Thymus (tissue), 11 donors: ENCODE results near the gene DIP2C. TPM values are rescaled to one million over a fixed set of nuclear protein-coding genes. Genes with fewer than 3 reads are reported as not detected.
"Not testable (repeated sequence)": the region's sequence is repeated elsewhere in the genome, so short reads cannot be mapped to it uniquely, and the experiment has no call there.

Source experiments
- DNase-seq, 9 donors: peaks; one replicate each; pipeline ENCODE4 v3.0.0-alpha.2; 2013; ENCODE audit warnings: low spot score in 9 of 9, low read depth in 6 of 9, missing footprints in 1 of 9
- H3K27ac ChIP-seq, 2 donors: one replicate each; pipeline ENCODE4 v1.5.1; 2013; ENCODE audit warnings: control low read depth in 1 of 2, low read depth in 1 of 2, low read length in 1 of 2, mild to moderate bottlenecking in 1 of 2, moderate library complexity in 1 of 2
- H3K27me3 ChIP-seq, 2 donors: one replicate each; pipeline ENCODE4 v1.5.1; 2013; ENCODE audit warnings: low read length in 1 of 2; ENCODE audit not compliant: control insufficient read depth in 2 of 2, insufficient read depth in 1 of 2
- H3K36me3 ChIP-seq, 2 donors: one replicate each; pipeline ENCODE4 v1.5.1; 2013; ENCODE audit warnings: low read length in 1 of 2, mild to moderate bottlenecking in 1 of 2, moderate library complexity in 1 of 2; ENCODE audit not compliant: control insufficient read depth in 2 of 2, insufficient read depth in 2 of 2
- H3K4me1 ChIP-seq, 2 donors: one replicate each; pipeline ENCODE4 v1.5.1; 2013; ENCODE audit warnings: low read length in 2 of 2; ENCODE audit not compliant: control insufficient read depth in 2 of 2, insufficient read depth in 2 of 2
- H3K4me3 ChIP-seq, 2 donors: one replicate each; pipeline ENCODE4 v1.5.1; 2013; ENCODE audit warnings: low read length in 2 of 2, control low read depth in 1 of 2, mild to moderate bottlenecking in 1 of 2
- H3K9me3 ChIP-seq, 2 donors: one replicate each; pipeline ENCODE4 v1.5.1; 2013; ENCODE audit warnings: low read length in 1 of 2, mild to moderate bottlenecking in 1 of 2; ENCODE audit not compliant: control insufficient read depth in 2 of 2, insufficient read depth in 1 of 2
- WGBS: extraction: QIAGEN DNeasy Blood & Tissue Kit; methylation state at CpG from one replicate; pipeline ENCODE4 v1.1.7; 2013; 5-methylcytosine and 5-hydroxymethylcytosine counted together
- polyA plus RNA-seq: library from polyadenylated mRNA; stranded (reverse); fragments of 200-250 nt; gene quantifications from one replicate; pipeline ENCODE4 v1.2.3, GENCODE V29; 2013
- total RNA-seq: library from RNA; stranded (reverse); fragments of 120-200 nt; gene quantifications from one replicate; pipeline ENCODE4 v1.2.4, GENCODE V29; 2013
- donor health status: healthy.

The DIP2C gene
- total and polyA plus RNA-seq, 2 donors = 2.2 to 3.4 TPM

DNA sequence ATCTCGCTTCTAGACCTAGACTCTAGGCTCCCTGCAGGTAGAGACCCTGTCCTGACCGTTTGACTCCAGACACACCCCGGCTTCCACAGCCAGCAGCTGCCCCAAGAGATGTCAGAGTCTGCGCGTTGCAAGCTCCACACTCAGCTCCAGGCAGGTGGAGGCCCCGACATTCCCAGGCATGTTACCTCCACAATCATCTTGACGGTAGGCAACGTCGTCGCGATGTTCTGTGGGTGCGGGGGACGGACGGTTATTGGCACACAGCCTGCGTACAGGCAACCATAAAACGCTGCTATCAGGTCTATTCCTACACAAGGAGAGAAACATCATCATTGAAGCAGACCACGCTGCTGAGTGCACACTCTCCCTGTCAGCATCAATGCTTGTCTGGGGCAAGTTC is 341.0 kb downstream of the DIP2C start:
- H3K4me3 ChIP-seq = no peak overlapping the region
- DNase-seq = no peak
- H3K36me3 ChIP-seq = peaks cover 6 to 8% of the 10 kb centered on the region in 2 donors
- peaks cover 1 to 8% of the 10 kb centered on the region in 2 donors for H3K9me3 ChIP-seq
- no peak overlapping the region for H3K27ac ChIP-seq
- H3K4me1 ChIP-seq = peaks cover 0 to 17% of the 10 kb centered on the region in 2 donors
- H3K27me3 ChIP-seq = peaks cover 0 to 28% of the 10 kb centered on the region in 2 donors
- 99% methylated on average over 17 of the region's 17 CpGs for WGBS

DNA sequence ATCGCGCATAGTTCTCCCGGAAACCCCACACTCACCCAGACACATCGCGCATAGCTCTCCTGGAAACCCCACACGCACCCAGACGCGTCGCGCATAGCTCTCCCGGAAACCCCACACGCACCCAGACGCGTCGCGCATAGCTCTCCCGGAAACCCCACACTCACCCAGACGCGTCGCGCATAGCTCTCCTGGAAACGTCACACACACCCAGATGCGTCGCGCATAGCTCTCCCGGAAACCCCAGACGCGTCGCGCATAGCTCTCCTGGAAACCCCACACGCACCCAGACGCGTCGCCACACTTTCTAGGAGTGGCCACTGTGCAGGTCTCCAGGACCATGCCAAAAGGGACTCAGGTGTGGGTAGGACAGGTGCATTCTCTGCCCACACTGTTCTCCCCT is 341.7 kb downstream of the DIP2C start:
- whole genome bisulfite sequencing = 95% methylated on average over 34 of the region's 34 CpGs
- not testable (repeated sequence) for H3K27ac ChIP-seq, H3K4me3 ChIP-seq, H3K36me3 ChIP-seq, H3K9me3 ChIP-seq, DNase-seq
- Histone ChIP-seq H3K27me3 (peaks cover 0 to 25% of the 10 kb centered on the region in 2 donors), H3K4me1 (peaks cover 0 to 15% of the 10 kb centered on the region in 2 donors)

- H3K4me3 ChIP-seq, H3K36me3 ChIP-seq, H3K9me3 ChIP-seq, H3K27ac ChIP-seq, DNase-seq, H3K4me1 ChIP-seq: not testable (repeated sequence)
- 89% methylated on average over 33 of the region's 33 CpGs for WGBS
- peaks cover 0 to 21% of the 10 kb centered on the region in 2 donors for H3K27me3 ChIP-seq
Measured at GRCh38 chr10:347190-347589, 342.3 kb downstream of the DIP2C start.

DNA sequence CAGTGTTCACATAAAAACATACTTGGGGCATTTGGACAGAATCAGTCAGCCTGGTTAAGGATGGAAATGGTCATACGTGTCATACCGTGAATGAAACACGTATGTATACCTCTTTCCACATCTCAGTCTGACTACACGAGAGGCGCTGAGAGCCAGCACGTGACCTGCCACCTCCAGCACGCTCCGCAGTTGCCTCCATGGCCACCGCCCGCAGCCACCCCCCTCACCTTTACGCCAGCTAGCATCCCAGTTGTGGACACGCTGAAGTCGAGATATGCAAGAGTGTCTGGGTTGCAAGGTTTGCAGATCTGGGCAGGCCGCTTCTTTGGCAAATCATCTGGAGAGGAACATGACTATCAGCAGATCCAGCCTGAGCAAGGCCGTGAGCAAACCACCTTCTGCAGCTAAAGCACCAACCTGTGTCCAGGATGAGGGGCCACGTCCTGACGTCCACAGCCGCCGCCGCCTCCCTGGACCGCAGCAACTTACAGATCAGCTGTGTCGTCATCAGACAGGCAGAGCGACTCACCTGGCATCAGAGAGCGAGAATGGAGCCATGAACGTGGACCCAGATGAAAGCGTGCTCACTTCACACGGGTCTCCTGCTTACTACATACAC is 344.8 kb downstream of the DIP2C start:
- no peak for DNase-seq
- Histone ChIP-seq H3K4me3 (no peak overlapping the region), H3K27ac (no peak overlapping the region), H3K27me3 (peaks cover 0 to 10% of the 10 kb centered on the region in 2 donors), H3K36me3 (peaks cover 6 to 8% of the 10 kb centered on the region in 2 donors), H3K4me1 (no peaks in the 10 kb centered on the region), H3K9me3 (peaks cover 1 to 8% of the 10 kb centered on the region in 2 donors)
- WGBS = 97% methylated on average over 27 of the region's 27 CpGs

DNA sequence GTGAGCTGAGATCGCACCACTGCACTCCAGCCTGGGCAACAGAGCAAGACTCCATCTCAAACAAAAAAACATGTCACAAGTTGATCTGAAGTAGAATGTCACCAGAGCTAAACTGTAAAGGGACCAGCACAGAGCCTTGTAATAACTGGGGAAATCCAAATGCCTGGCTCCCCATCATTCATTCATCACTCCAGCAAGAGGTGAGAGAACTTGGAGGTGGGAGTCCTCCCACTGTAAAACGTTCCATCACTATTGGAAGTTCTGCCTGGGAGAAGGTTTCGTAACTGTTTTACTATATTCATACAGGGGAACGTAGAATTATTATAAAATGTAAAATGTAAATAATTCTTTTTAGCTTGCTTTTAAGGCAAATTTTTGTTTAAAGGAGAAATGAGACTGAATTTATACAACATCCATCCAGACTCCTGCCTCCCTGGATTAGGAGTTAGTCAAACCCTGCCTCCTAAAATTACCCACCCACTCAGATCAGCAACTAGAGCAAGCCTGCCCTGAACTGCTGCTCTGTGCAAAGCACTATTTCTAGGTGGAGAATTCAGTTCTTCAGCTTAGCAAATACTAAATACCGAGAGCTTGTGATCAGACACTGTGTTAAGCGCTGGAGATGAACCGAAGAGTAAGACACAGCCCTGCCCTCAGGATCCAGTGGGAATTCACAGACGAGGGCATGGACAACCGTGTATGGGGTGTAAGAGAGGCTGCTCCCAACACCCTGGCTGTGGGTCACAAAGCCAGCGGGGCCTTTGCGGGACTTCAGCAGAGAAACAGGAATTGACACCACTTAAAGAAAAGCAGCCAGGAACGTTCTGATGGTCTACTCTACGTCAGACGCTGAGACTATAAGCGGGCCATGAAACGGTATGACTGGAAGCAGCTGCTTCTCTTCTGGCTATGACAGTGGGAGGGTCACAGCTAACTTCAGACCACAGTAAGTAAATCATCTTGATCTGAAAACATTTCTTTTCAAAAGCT is 345.9 kb downstream of the DIP2C start:
- H3K4me3 ChIP-seq = no peak overlapping the region
- peaks cover 6 to 7% of the 10 kb centered on the region in 2 donors for H3K36me3 ChIP-seq
- no peak overlapping the region for H3K27ac ChIP-seq
- 92% methylated on average over 16 of the region's 16 CpGs for WGBS
- peaks cover 4% of the 10 kb centered on the region in 2 donors for H3K4me1 ChIP-seq
- peaks cover 1 to 12% of the 10 kb centered on the region in 2 donors for H3K9me3 ChIP-seq
- no peak for DNase-seq
- peaks cover 0 to 5% of the 10 kb centered on the region in 2 donors for H3K27me3 ChIP-seq

DNA sequence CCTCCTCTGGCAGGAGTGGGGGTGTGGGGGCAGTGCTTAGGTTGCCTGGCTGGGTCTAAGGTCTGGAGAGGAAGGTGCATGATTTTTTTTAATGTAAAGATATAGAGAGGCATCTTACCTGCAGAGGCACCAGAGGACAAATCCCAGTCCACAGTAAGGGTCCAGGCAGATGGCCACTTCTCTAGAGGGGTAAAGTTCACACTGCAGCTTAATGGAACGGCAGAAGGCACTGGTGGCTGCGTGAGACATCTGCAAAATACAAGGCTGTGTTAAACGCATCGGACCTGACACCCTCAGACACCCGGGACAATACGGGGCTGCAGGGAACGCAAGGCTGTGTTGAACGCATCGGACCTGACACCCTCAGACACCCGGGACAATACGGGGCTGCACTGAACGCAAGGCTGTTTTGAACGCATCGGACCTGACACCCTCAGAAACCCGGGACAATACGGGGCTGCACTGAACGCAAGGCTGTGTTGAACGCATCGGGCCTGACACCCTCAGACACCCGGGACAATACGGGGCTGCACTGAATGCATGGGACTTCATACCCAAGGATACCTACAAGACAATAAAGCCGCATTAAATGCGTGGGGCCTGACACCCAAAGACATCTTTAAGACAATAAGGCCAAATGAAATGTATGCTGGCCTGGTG is 348.3 kb downstream of the DIP2C start:
- Histone ChIP-seq H3K4me3 (no peak overlapping the region), H3K36me3 (peaks cover 4 to 6% of the 10 kb centered on the region in 2 donors), H3K9me3 (peaks cover 0 to 7% of the 10 kb centered on the region in 2 donors), H3K27ac (no peak overlapping the region), H3K27me3 (no peaks in the 10 kb centered on the region), H3K4me1 (peaks cover 4 to 9% of the 10 kb centered on the region in 2 donors)
- WGBS = 97% methylated on average over 23 of the region's 23 CpGs
- DNase-seq = no peak

DNA sequence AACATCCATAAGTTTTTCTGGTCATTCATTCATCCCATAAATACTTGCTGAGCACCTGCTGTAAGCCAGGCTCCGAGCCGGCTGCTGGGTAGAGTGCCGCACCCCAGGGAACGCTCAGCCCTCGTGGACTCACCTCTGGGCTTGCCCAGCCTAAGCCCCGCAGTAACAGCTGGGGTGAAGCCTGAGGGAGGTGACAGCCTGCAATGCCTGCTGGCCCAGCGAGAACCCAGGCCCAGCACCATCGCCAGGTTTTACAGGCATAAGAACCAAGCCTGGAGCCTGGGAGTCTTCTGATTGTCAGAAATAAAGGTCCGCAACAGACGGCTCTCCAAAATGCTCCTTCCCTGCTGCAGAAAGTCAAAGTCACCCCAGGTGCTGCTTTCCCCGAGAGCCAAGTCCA is 348.8 kb downstream of the DIP2C start:
- DNase-seq = no peak
- 96% methylated on average over 11 of the region's 11 CpGs for WGBS

GRCh38 chr10:339038-339391 is 350.5 kb downstream of the DIP2C start:
- Histone ChIP-seq H3K27me3 (no peaks in the 10 kb centered on the region), H3K4me3 (no peak overlapping the region), H3K9me3 (peaks cover 0 to 7% of the 10 kb centered on the region in 2 donors), H3K36me3 (peaks cover 0 to 6% of the 10 kb centered on the region in 2 donors), H3K27ac (no peak overlapping the region), H3K4me1 (peaks cover 4 to 9% of the 10 kb centered on the region in 2 donors)
- no peak for DNase-seq
- WGBS = 85% methylated on average over 2 of the region's 2 CpGs

More for the DNA sequence above, 348.8 kb downstream of the DIP2C start:
- Histone ChIP-seq H3K27me3 (no peaks in the 10 kb centered on the region), H3K4me3 (no peak overlapping the region), H3K9me3 (peaks cover 0 to 7% of the 10 kb centered on the region in 2 donors), H3K4me1 (peaks cover 4 to 9% of the 10 kb centered on the region in 2 donors), H3K36me3 (peaks cover 4 to 6% of the 10 kb centered on the region in 2 donors), H3K27ac (no peak overlapping the region)
